Kidney (tissue), 14 donors: ENCODE data around the gene APOH. TPM values are rescaled to one million over a fixed set of nuclear protein-coding genes. Genes with fewer than 3 reads are reported as not detected.

Source experiments
- DNase-seq, 5 donors: peaks; one replicate each; pipeline ENCODE4 v3.0.0-alpha.2; 2013 to 2020
- FAIRE-seq: peaks from 2 replicates; lab custom pipeline; 2012; peaks lifted over from hg19 to GRCh38; lab: Jason Lieb, UNC
- H3K27ac ChIP-seq, 2 donors: one replicate each; pipeline ENCODE4 v1.7.0; 2013; ENCODE audit warnings: low read depth in 2 of 2, low read length in 2 of 2, inconsistent platforms in 1 of 2
- H3K27me3 ChIP-seq: one replicate; pipeline ENCODE4 v1.7.1; 2013; ENCODE audit warnings: low read length, inconsistent platforms; ENCODE audit not compliant: control insufficient read depth, insufficient read depth
- H3K36me3 ChIP-seq, 3 donors: one replicate each; pipeline versions ENCODE4 v1.7.0 to v1.7.1; 2013; ENCODE audit warnings: low read length in 3 of 3, control low read depth in 1 of 3, inconsistent platforms in 1 of 3; ENCODE audit not compliant: insufficient read depth in 3 of 3, control insufficient read depth in 2 of 3
- H3K4me1 ChIP-seq, 3 donors: one replicate each; pipeline versions ENCODE4 v1.7.0 to v1.7.1; 2013; ENCODE audit warnings: low read length in 3 of 3, inconsistent platforms in 1 of 3, low read depth in 1 of 3; ENCODE audit not compliant: control insufficient read depth in 2 of 3, insufficient read depth in 2 of 3
- H3K4me3 ChIP-seq, 3 donors: one replicate each; pipeline versions ENCODE4 v1.7.0 to v1.8.1; 2013; ENCODE audit warnings: low read length in 3 of 3, control low read depth in 1 of 3, inconsistent platforms in 1 of 3
- H3K9ac ChIP-seq, 3 donors: one replicate each; pipeline versions ENCODE4 v1.7.0 to v1.7.1; 2013; ENCODE audit warnings: low read length in 3 of 3, control low read depth in 1 of 3, inconsistent platforms in 1 of 3
- H3K9me3 ChIP-seq, 3 donors: one replicate each; pipeline versions ENCODE4 v1.7.0 to v1.7.1; 2013; ENCODE audit warnings: low read length in 3 of 3, control low read depth in 1 of 3, inconsistent platforms in 1 of 3; ENCODE audit not compliant: control insufficient read depth in 2 of 3, insufficient read depth in 1 of 3
- CTCF ChIP-seq: IDR thresholded peaks from 3 replicates; pipeline ENCODE4 v1.5.1; 2012; ENCODE audit warnings: mild to moderate bottlenecking, moderate library complexity, borderline replicate concordance; ENCODE audit not compliant: insufficient read depth; ENCODE audit errors: extremely low read depth
- intact Hi-C: fragments of 100-400 bp; cut with DNase I; formaldehyde crosslinking; loops from one replicate; pipeline ENCODE4 v1.11.1; 2022
- polyA plus RNA-seq: library from polyadenylated mRNA; stranded (reverse); fragments of 350-450 nt; fragmentation: Illumina TruSeq; extraction: RNeasy Lipid Tissue Mini Kit (QIAGEN cat#74804); gene quantifications from one replicate; pipeline ENCODE4 v1.2.3, GENCODE V29; 2014; ENCODE audit warnings: low read depth, low replicate concordance; ENCODE audit not compliant: insufficient read depth
- total RNA-seq: library from RNA; stranded (reverse); fragmentation: NEBNext Ultra II Directional; extraction: Animal tissue kit (Norgen Biotek cat#: 25700); gene quantifications from one replicate; pipeline ENCODE4 v1.2.1, GENCODE V29; 2021
- donor health status: control.
- donor health status: control.
- donor health status: control.
- donor health status: control.
- donor health status: control.
- donor health status: DM: yes; HTN: yes; CAD: no.
- donor health status: Normal renal cell carcinoma (clear cell type).

Gene APOH
- total and polyA plus RNA-seq, 2 donors from 2014 or later: 13.5 TPM; not detected in 1

GRCh38 chr17:66220079-66220835, 9.0 kb downstream of the APOH start:
- H3K27me3 ChIP-seq: no peaks in the 10 kb centered on the region
- no peak overlapping the region for H3K27ac ChIP-seq
- no peak for TF ChIP-seq CTCF
- FAIRE-seq (no peak), DNase-seq (no peak)
- no peaks in the 10 kb centered on the region for H3K9me3 ChIP-seq
- no peak overlapping the region for H3K9ac ChIP-seq
- H3K4me3 ChIP-seq: no peak overlapping the region
- intact Hi-C loops: no loop called here
- no peaks in the 10 kb centered on the region for H3K4me1 ChIP-seq
- no peaks in the 10 kb centered on the region for H3K36me3 ChIP-seq

- FAIRE-seq (no peak), DNase-seq (no peak)
- H3K27ac ChIP-seq: no peak overlapping the region
- TF ChIP-seq CTCF: no peak
- H3K36me3 ChIP-seq: no peaks in the 10 kb centered on the region
- H3K4me3 ChIP-seq: no peak overlapping the region
- no peaks in the 10 kb centered on the region for H3K4me1 ChIP-seq
- no peaks in the 10 kb centered on the region for H3K27me3 ChIP-seq
- H3K9ac ChIP-seq: no peak overlapping the region
- no peaks in the 10 kb centered on the region for H3K9me3 ChIP-seq
- intact Hi-C loops: no loop called here
These were observed 13.7 kb downstream of the APOH start for GRCh38 chr17:66215529-66215911.

GRCh38 chr17:66214884-66215528, 14.2 kb downstream of the APOH start:
- FAIRE-seq (no peak), DNase-seq (no peak)
- H3K36me3 ChIP-seq: no peaks in the 10 kb centered on the region
- TF ChIP-seq CTCF: no peak
- H3K4me3 ChIP-seq: no peak overlapping the region
- H3K9ac ChIP-seq: no peak overlapping the region
- intact Hi-C loops: no loop called here
- no peaks in the 10 kb centered on the region for H3K27me3 ChIP-seq
- H3K9me3 ChIP-seq: no peaks in the 10 kb centered on the region
- no peak overlapping the region for H3K27ac ChIP-seq
- no peaks in the 10 kb centered on the region for H3K4me1 ChIP-seq
